CD4-positive, alpha-beta T cell (primary cell): ENCODE results near the gene CD226. TPM values are rescaled to one million over a fixed set of nuclear protein-coding genes. Genes with fewer than 3 reads are reported as not detected.

Source experiments
- ATAC-seq: fragments of 200-7000 bp; cut with Tn5 transposase; one replicate; pipeline ENCODE4 v1.10.0; 2022; ENCODE audit warnings: mild to moderate bottlenecking; ENCODE audit not compliant: poor library complexity
- CTCF ChIA-PET: fragments of 350-600 bp; sonication (Branson Sonifier 250); formaldehyde crosslinking; loops from one replicate; lab custom pipeline; 2021; ENCODE audit warnings: antibody characterized with exemption, inconsistent platforms; lab: Charles Lee
- POLR2A ChIA-PET: fragments of 350-600 bp; sonication (Branson Sonifier 250); formaldehyde crosslinking; loops from one replicate; lab custom pipeline; 2021; ENCODE audit warnings: antibody characterized with exemption, inconsistent platforms; lab: Charles Lee
- DNase-seq, 14 experiments: peaks; one replicate each; pipeline ENCODE4 v3.0.0-alpha.2; 2013 to 2020; ENCODE audit warnings: mixed read lengths in 2 of 14
- H3K27ac ChIP-seq, 2 donors: one replicate each; pipeline versions ENCODE4 v1.5.1 to v1.7.0; 2013; ENCODE audit warnings: low read length in 2 of 2, low read depth in 1 of 2, mild to moderate bottlenecking in 1 of 2
- H3K27me3 ChIP-seq, 2 experiments: 1 replicate in 1 of 2; 2 replicates in 1 of 2; pipeline versions ENCODE4 v1.6.1 to v1.7.0; 2013; ENCODE audit warnings: low read length in 2 of 2, control low read depth in 1 of 2, mild to moderate bottlenecking in 1 of 2, moderate library complexity in 1 of 2; ENCODE audit not compliant: insufficient read depth in 2 of 2, control insufficient read depth in 1 of 2
- H3K36me3 ChIP-seq: one replicate; pipeline ENCODE4 v1.6.1; 2013; ENCODE audit warnings: low read length, control low read depth; ENCODE audit not compliant: insufficient read depth
- H3K4me1 ChIP-seq: one replicate; pipeline ENCODE4 v1.6.1; 2013; ENCODE audit warnings: low read length, control low read depth; ENCODE audit not compliant: insufficient read depth
- H3K4me3 ChIP-seq: one replicate; pipeline ENCODE4 v1.5.1; 2013; ENCODE audit warnings: mild to moderate bottlenecking, low read length, moderate library complexity
- H3K9me3 ChIP-seq, 2 experiments: 1 replicate in 1 of 2; 2 replicates in 1 of 2; pipeline versions ENCODE4 v1.6.1 to v1.7.0; 2013; ENCODE audit warnings: low read length in 2 of 2, mild to moderate bottlenecking in 2 of 2, control low read depth in 1 of 2, moderate library complexity in 1 of 2; ENCODE audit not compliant: control insufficient read depth in 1 of 2, insufficient read depth in 1 of 2
- H3K27ac Mint-ChIP-seq: one replicate; pipeline ENCODE4 v1.8.0; 2020; ENCODE audit warnings: mixed read lengths
- H3K27me3 Mint-ChIP-seq: one replicate; pipeline ENCODE4 v1.8.0; 2021; ENCODE audit warnings: mixed read lengths
- H3K36me3 Mint-ChIP-seq: one replicate; pipeline ENCODE4 v1.8.0; 2021; ENCODE audit warnings: low read depth, mixed read lengths
- H3K4me1 Mint-ChIP-seq: one replicate; pipeline ENCODE4 v1.8.0; 2021; ENCODE audit warnings: low read depth, mixed read lengths
- H3K4me3 Mint-ChIP-seq: one replicate; pipeline ENCODE4 v1.8.0; 2020; ENCODE audit warnings: mild to moderate bottlenecking, mixed read lengths
- H3K9me3 Mint-ChIP-seq: one replicate; pipeline ENCODE4 v1.8.0; 2020; ENCODE audit warnings: mixed read lengths
- CTCF ChIP-seq: fragments of 200-600 bp; IDR thresholded peaks from one replicate; pipeline ENCODE4 v1.8.0; 2022; ENCODE audit warnings: antibody characterized with exemption, mild to moderate bottlenecking
- intact Hi-C, 2 experiments: fragments of 100-400 bp; cut with DNase I in 1 of 2; cut with micrococcal nuclease in 1 of 2; formaldehyde crosslinking; loops; one replicate each; pipeline versions ENCODE4 v1.15.1 to v1.9.0; 2023 to 2025; cut with DNase I, micrococcal nuclease
- total RNA-seq, 174 experiments: library from RNA in 2 of 174; stranded (reverse) in 2 of 174; gene quantifications; one replicate each; pipeline ENCODE4 v1.2.3 and lab custom pipeline; 2021 to 2026

Gene CD226
- total RNA-seq, 2 experiments from 2014 or later, result 74.0 to 74.8 TPM

GRCh38 chr18:69885355-69885754 is 62.3 kb downstream of the CD226 start:
- Histone ChIP-seq H3K9me3 (no peaks in the 10 kb centered on the region), H3K27me3 (no peaks in the 10 kb centered on the region), H3K27ac (peak overlapping the region in 1 of 2 donors; percentile 20), H3K36me3 (peaks cover 5% of the 10 kb centered on the region), H3K4me1 (peaks cover 34% of the 10 kb centered on the region), H3K4me3 (no peak overlapping the region)
- no peak for DNase-seq
- Mint-ChIP-seq H3K9me3 (no peaks in the 10 kb centered on the region), H3K36me3 (peaks cover 79% of the 10 kb centered on the region), H3K27me3 (no peaks in the 10 kb centered on the region), H3K4me1 (peaks cover 83% of the 10 kb centered on the region), H3K27ac (peak overlapping the region; percentile 91), H3K4me3 (peak overlapping the region; percentile 46)
- POLR2A ChIA-PET, result interaction anchor here (1.7 to 1.8 kb wide), 2 partner anchors 12 to 71 kb away, joined by 5 read pairs; no protein-coding TSS in a partner anchor
- intact Hi-C loops, result no loop called here
- no peak for TF ChIP-seq CTCF
- no peak for ATAC-seq
- CTCF ChIA-PET, result interaction anchor here (1.1 kb wide), 1 partner anchor 69 kb away, joined by 3 read pairs; no protein-coding TSS in a partner anchor

- ATAC-seq, result no peak
- Histone ChIP-seq H3K36me3 (peaks cover 9% of the 10 kb centered on the region), H3K9me3 (no peaks in the 10 kb centered on the region), H3K27me3 (no peaks in the 10 kb centered on the region), H3K4me3 (no peak overlapping the region), H3K27ac (no peak overlapping the region), H3K4me1 (peaks cover 28% of the 10 kb centered on the region)
- Mint-ChIP-seq H3K9me3 (peaks cover 2% of the 10 kb centered on the region), H3K4me3 (no peak overlapping the region), H3K4me1 (peaks cover 83% of the 10 kb centered on the region), H3K27ac (peak overlapping the region; percentile 91), H3K36me3 (peaks cover 79% of the 10 kb centered on the region), H3K27me3 (no peaks in the 10 kb centered on the region)
- CTCF ChIA-PET, result no interaction called here
- POLR2A ChIA-PET, result interaction anchor here (1.5 kb wide), 1 partner anchor 15 kb away, joined by 5 read pairs; no protein-coding TSS in a partner anchor
- no peak for TF ChIP-seq CTCF
- DNase-seq, result no peak
- intact Hi-C loops, result no loop called here
Observed at GRCh38 chr18:69883781-69884180, 63.9 kb downstream of the CD226 start.

- peaks cover 2% of the 10 kb centered on the region for H3K9me3 Mint-ChIP-seq
- H3K4me1 Mint-ChIP-seq, result peaks cover 85% of the 10 kb centered on the region
- Histone ChIP-seq H3K27ac (no peak overlapping the region), H3K36me3 (peaks cover 14% of the 10 kb centered on the region), H3K4me3 (no peak overlapping the region), H3K27me3 (no peaks in the 10 kb centered on the region), H3K4me1 (peaks cover 28% of the 10 kb centered on the region), H3K9me3 (no peaks in the 10 kb centered on the region)
- ChIA-PET CTCF (interaction anchor here (0.6 kb wide), 1 partner anchor 94 kb away, joined by 3 read pairs; no protein-coding TSS in a partner anchor), POLR2A (interaction anchor here (0.6 to 1.5 kb wide), 3 partner anchors 15 to 127 kb away, joined by 3 to 5 read pairs (median 3); no protein-coding TSS in a partner anchor)
- no peak for ATAC-seq
- H3K27ac Mint-ChIP-seq, result peak overlapping the region; percentile 91
- no peak overlapping the region for H3K4me3 Mint-ChIP-seq
- no peak for TF ChIP-seq CTCF
- no peaks in the 10 kb centered on the region for H3K27me3 Mint-ChIP-seq
- H3K36me3 Mint-ChIP-seq, result peaks cover 83% of the 10 kb centered on the region
- no peak for DNase-seq
- intact Hi-C loops, result no loop called here
Observed at GRCh38 chr18:69882965-69883668, 64.6 kb downstream of the CD226 start.
